Upper lobe of right lung (tissue), 1 donor: ENCODE data around the gene SRBD1. TPM values are rescaled to one million over a fixed set of nuclear protein-coding genes. Genes with fewer than 3 reads are reported as not detected.

Experiments used
- ATAC-seq: fragments of 200-7000 bp; cut with Tn5 transposase; one replicate; pipeline ENCODE4 v1.9.1; 2020; ENCODE audit warnings: mild to moderate bottlenecking, moderate library complexity
- DNase-seq: peaks from one replicate; pipeline ENCODE4 v3.0.0-alpha.2; 2020
- H3K27ac ChIP-seq: fragments of 200-600 bp; one replicate; pipeline ENCODE4 v1.8.0; 2022
- H3K27me3 ChIP-seq: fragments of 200-600 bp; one replicate; pipeline ENCODE4 v1.8.0; 2022; ENCODE audit warnings: mild to moderate bottlenecking
- H3K36me3 ChIP-seq: fragments of 200-600 bp; one replicate; pipeline ENCODE4 v1.8.0; 2022
- H3K4me1 ChIP-seq: fragments of 200-600 bp; one replicate; pipeline ENCODE4 v1.8.0; 2022
- H3K4me3 ChIP-seq: fragments of 200-600 bp; one replicate; pipeline ENCODE4 v1.8.0; 2022; ENCODE audit warnings: mild to moderate bottlenecking
- H3K9me3 ChIP-seq: fragments of 200-600 bp; one replicate; pipeline ENCODE4 v1.8.0; 2022
- intact Hi-C: fragments of 100-400 bp; cut with DNase I; formaldehyde crosslinking; loops from one replicate; pipeline ENCODE4 v1.11.0; 2022
- total RNA-seq: library from RNA; stranded (reverse); fragmentation: NEBNext Ultra II Directional; extraction: Animal tissue kit (Norgen Biotek cat#: 25700); gene quantifications from one replicate; pipeline ENCODE4 v1.2.1, GENCODE V29; 2021
- TF ChIP-seq, protein P1 (sequence below): fragments of 200-600 bp; IDR thresholded peaks from one replicate; pipeline ENCODE4 v1.8.0; 2022; ENCODE audit warnings: antibody characterized with exemption
- donor health status: DM: no; HTN: yes; CAD: no; lungs with severe emphysema.

Gene SRBD1
- total RNA-seq, 1 donor from 2014 or later, result 19.2 TPM

DNA sequence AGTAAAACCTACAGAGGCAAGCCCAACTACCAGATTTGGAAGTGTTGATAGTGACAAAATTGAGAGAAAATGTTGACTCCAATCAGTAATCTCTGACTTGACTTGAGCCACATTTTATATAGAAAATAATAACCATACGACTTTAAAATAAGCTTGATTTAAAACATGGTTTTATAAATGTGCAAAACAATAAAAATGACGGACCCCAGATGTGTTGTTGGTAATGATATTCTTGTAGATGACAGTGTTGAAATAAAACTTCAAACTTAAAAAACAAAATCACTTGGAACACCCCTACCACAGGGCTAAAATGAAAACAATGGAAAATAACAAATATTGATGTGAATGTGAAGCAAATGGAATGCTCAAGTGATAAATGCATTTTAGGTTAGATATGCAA lies 188.1 kb downstream of the SRBD1 start:
- Histone ChIP-seq H3K9me3 (no peaks in the 10 kb centered on the region), H3K4me3 (no peak overlapping the region), H3K4me1 (no peaks in the 10 kb centered on the region), H3K27ac (no peak overlapping the region), H3K27me3 (no peaks in the 10 kb centered on the region), H3K36me3 (peaks cover 12% of the 10 kb centered on the region)
- DNase-seq, result no peak
- ATAC-seq, result no peak
- TF ChIP-seq, protein P1, sequence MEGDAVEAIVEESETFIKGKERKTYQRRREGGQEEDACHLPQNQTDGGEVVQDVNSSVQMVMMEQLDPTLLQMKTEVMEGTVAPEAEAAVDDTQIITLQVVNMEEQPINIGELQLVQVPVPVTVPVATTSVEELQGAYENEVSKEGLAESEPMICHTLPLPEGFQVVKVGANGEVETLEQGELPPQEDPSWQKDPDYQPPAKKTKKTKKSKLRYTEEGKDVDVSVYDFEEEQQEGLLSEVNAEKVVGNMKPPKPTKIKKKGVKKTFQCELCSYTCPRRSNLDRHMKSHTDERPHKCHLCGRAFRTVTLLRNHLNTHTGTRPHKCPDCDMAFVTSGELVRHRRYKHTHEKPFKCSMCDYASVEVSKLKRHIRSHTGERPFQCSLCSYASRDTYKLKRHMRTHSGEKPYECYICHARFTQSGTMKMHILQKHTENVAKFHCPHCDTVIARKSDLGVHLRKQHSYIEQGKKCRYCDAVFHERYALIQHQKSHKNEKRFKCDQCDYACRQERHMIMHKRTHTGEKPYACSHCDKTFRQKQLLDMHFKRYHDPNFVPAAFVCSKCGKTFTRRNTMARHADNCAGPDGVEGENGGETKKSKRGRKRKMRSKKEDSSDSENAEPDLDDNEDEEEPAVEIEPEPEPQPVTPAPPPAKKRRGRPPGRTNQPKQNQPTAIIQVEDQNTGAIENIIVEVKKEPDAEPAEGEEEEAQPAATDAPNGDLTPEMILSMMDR, result no peak
- intact Hi-C loops, result no loop called here

DNA sequence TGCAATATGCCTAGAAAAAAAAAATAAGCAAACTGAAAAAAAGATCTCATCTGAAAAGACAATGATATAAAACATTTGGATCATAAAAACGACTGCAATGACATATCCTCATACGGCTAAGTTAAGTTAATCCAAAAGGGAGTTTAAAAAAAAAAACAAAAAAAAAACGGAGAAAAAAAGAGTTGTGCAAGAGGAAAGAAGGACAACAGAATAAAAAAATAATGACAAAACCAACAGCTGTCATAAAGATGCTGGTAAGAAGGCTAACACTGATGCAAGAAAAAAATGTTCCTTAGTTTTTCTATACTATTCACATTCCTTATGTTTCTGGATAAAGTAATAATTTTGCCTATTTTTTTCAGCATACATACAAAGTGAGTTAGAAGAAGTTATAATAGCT lies 192.5 kb downstream of the SRBD1 start:
- Histone ChIP-seq H3K9me3 (no peaks in the 10 kb centered on the region), H3K27me3 (no peaks in the 10 kb centered on the region), H3K27ac (no peak overlapping the region), H3K4me1 (no peaks in the 10 kb centered on the region), H3K36me3 (peaks cover 19% of the 10 kb centered on the region), H3K4me3 (no peak overlapping the region)
- intact Hi-C loops, result no loop called here
- ATAC-seq (no peak), DNase-seq (no peak)
- TF ChIP-seq, protein P1, result no peak

DNA sequence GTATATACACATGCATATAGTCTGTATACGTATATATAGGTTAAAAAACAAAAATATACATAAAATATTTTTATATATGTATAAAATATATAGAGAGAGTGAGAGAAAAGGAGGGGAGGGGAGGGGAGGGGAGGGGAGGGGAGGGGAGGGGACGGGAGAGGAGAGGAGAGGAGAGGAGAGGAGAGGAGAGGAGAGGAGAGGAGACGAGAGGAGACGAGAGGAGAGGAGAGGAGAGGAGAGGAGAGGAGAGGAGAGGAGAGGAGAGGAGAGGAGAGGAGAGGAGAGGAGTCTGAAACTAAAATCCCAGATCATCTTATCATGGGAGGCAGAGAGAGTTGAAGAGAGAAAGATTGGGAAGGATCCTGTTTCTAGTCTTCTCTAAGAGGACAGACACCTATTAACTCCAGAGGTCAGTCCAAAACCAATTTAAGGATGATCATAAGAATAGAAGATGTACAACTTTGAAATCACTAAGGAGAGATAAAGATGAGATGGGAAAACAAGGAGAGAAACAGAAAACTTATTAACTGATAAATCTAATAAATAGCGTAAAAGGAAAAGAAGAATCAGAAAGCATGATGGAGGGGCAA lies 195.4 kb downstream of the SRBD1 start:
- Histone ChIP-seq H3K36me3 (peaks cover 41% of the 10 kb centered on the region), H3K4me3 (no peak overlapping the region), H3K27ac (no peak overlapping the region), H3K4me1 (no peaks in the 10 kb centered on the region), H3K27me3 (no peaks in the 10 kb centered on the region), H3K9me3 (no peaks in the 10 kb centered on the region)
- intact Hi-C loops, result no loop called here
- DNase-seq (no peak), ATAC-seq (no peak)
- TF ChIP-seq, protein P1, result no peak

DNA sequence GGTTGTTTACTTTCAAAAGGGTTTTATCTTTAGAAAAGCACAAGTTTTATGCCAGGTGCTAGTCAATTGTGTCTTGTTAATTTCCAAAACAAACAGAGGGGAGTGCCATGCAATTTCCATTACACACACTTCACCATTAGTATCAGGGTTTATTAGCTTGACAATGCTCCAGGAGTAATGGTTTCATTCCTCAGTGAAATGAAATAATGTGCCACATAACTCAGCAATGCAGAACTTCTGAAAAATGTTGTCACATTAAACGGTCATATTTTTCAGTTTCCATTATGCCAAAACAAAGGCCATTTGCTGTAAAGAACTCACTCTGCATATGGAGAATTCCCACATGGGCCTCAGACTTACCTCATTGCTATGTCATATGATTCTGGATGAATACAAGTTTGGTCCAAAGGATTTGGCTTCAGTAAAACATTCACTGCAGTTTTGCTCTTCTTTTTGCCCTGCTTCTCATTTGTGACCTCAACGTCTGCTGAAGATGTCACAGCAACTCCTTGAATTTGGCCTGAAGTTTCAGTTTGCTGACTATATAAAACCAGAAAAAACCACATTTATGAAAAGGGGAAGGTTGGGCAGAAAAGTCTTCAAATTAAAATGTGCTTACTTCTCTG lies 198.2 kb downstream of the SRBD1 start:
- no peaks in the 10 kb centered on the region for H3K27me3 ChIP-seq
- DNase-seq (no peak), ATAC-seq (no peak)
- H3K9me3 ChIP-seq, result no peaks in the 10 kb centered on the region
- no peaks in the 10 kb centered on the region for H3K4me1 ChIP-seq
- TF ChIP-seq, protein P1, result no peak
- no peak overlapping the region for H3K4me3 ChIP-seq
- intact Hi-C loops, result no loop called here
- peaks cover 28% of the 10 kb centered on the region for H3K36me3 ChIP-seq
- H3K27ac ChIP-seq, result no peak overlapping the region

DNA sequence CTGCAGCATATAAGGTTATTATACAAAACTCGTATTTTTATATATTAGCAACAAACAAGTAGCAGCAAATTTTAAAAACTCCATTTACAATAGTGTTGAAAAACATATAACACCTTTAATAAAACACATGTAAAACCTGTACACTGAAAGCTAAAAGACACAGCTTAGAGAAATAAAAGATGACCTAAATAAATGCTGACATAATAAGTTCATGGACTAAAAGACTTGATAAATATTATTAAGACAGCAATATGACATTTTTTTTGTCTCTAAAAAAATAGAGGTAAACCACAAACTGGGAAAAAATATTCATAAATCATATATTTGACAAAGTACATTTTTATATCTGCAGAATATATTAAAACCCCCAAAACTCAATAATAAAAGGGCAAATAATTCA lies 201.4 kb downstream of the SRBD1 start:
- TF ChIP-seq, protein P1, result no peak
- no peaks in the 10 kb centered on the region for H3K9me3 ChIP-seq
- H3K4me3 ChIP-seq, result no peak overlapping the region
- H3K27ac ChIP-seq, result no peak overlapping the region
- DNase-seq, result no peak
- intact Hi-C loops, result no loop called here
- H3K4me1 ChIP-seq, result no peaks in the 10 kb centered on the region
- no peaks in the 10 kb centered on the region for H3K27me3 ChIP-seq
- peaks cover 22% of the 10 kb centered on the region for H3K36me3 ChIP-seq
- ATAC-seq, result no peak
